KMS-11 (cell line): ENCODE data around the gene KCNT1.

Experiments
- H2AFZ ChIP-seq: fragments of 200-600 bp; sonication (generic); 2 replicates; pipeline ENCODE4 v1.6.1; 2016; ENCODE audit warnings: antibody characterized with exemption, mixed run types, low read depth
- H3K27ac ChIP-seq: fragments of 200-600 bp; sonication (generic); 2 replicates; pipeline ENCODE4 v1.6.1; 2016; ENCODE audit warnings: mild to moderate bottlenecking, mixed run types
- H3K27me3 ChIP-seq: fragments of 200-600 bp; sonication (generic); 2 replicates; pipeline ENCODE4 v1.6.1; 2017; ENCODE audit warnings: mild to moderate bottlenecking, low read depth, mixed run types, moderate library complexity; ENCODE audit not compliant: insufficient read depth
- H3K36me3 ChIP-seq: fragments of 200-600 bp; sonication (generic); 2 replicates; pipeline ENCODE4 v1.6.1; 2017; ENCODE audit warnings: mild to moderate bottlenecking, mixed run types; ENCODE audit not compliant: insufficient read depth
- H3K4me1 ChIP-seq: fragments of 200-600 bp; sonication (generic); 2 replicates; pipeline ENCODE4 v1.6.1; 2016; ENCODE audit warnings: mild to moderate bottlenecking, low read depth, mixed run types; ENCODE audit not compliant: poor library complexity, severe bottlenecking
- H3K4me2 ChIP-seq: fragments of 200-600 bp; sonication (generic); 2 replicates; pipeline ENCODE4 v1.7.0; 2016; ENCODE audit warnings: mild to moderate bottlenecking, mixed run types
- H3K4me3 ChIP-seq: fragments of 200-600 bp; sonication (generic); IDR thresholded peaks from 2 replicates; pipeline ENCODE4 v1.6.1; 2017; ENCODE audit warnings: low read depth, low read length, mixed read lengths; ENCODE audit not compliant: insufficient read depth
- H3K79me2 ChIP-seq: fragments of 200-600 bp; sonication (generic); 2 replicates; pipeline ENCODE4 v1.6.1; 2016; ENCODE audit warnings: low read depth, mixed run types; ENCODE audit not compliant: insufficient read depth
- H3K9ac ChIP-seq: fragments of 200-600 bp; sonication (generic); 2 replicates; pipeline ENCODE4 v1.6.1; 2016; ENCODE audit warnings: mild to moderate bottlenecking, mixed run types
- H4K20me1 ChIP-seq: fragments of 200-600 bp; sonication (generic); 2 replicates; pipeline ENCODE4 v1.6.1; 2016; ENCODE audit warnings: mild to moderate bottlenecking, mixed run types; ENCODE audit not compliant: insufficient read depth
- CTCF ChIP-seq: fragments of 200-600 bp; sonication (generic); conservative IDR thresholded peaks from 2 replicates; pipeline ENCODE4 v1.6.1; 2017; ENCODE audit warnings: low read depth, mild to moderate bottlenecking, antibody characterized with exemption, low read length, moderate library complexity, mixed read lengths

KCNT1 gene

GRCh38 chr9:135780626-135781025, 78.6 kb downstream of the KCNT1 start:
- no peak overlapping the region for H3K9ac ChIP-seq
- H3K27ac ChIP-seq, result no peak overlapping the region
- no peak overlapping the region for H3K4me2 ChIP-seq
- H3K4me3 ChIP-seq, result no peak overlapping the region
- no peak for TF ChIP-seq CTCF
- no peaks in the 10 kb centered on the region for H3K4me1 ChIP-seq
- peaks cover 88% of the 10 kb centered on the region for H3K27me3 ChIP-seq
- H3K79me2 ChIP-seq, result no peaks in the 10 kb centered on the region
- no peaks in the 10 kb centered on the region for H3K36me3 ChIP-seq
- H2AFZ ChIP-seq, result no peak overlapping the region
- H4K20me1 ChIP-seq, result no peaks in the 10 kb centered on the region

GRCh38 chr9:135782946-135783345, 81.0 kb downstream of the KCNT1 start:
- Histone ChIP-seq H3K79me2 (no peaks in the 10 kb centered on the region), H2AFZ (no peak overlapping the region), H3K9ac (no peak overlapping the region), H3K4me3 (no peak overlapping the region), H3K4me2 (no peak overlapping the region), H4K20me1 (no peaks in the 10 kb centered on the region), H3K27me3 (peaks cover 89% of the 10 kb centered on the region), H3K36me3 (no peaks in the 10 kb centered on the region), H3K4me1 (no peaks in the 10 kb centered on the region), H3K27ac (no peak overlapping the region)
- TF ChIP-seq CTCF, result no peak

GRCh38 chr9:135783540-135784245, 81.7 kb downstream of the KCNT1 start:
- H3K4me1 ChIP-seq, result no peaks in the 10 kb centered on the region
- no peak overlapping the region for H3K4me2 ChIP-seq
- H4K20me1 ChIP-seq, result no peaks in the 10 kb centered on the region
- no peak for TF ChIP-seq CTCF
- H3K27ac ChIP-seq, result no peak overlapping the region
- no peaks in the 10 kb centered on the region for H3K79me2 ChIP-seq
- H3K4me3 ChIP-seq, result no peak overlapping the region
- H2AFZ ChIP-seq, result no peak overlapping the region
- H3K36me3 ChIP-seq, result no peaks in the 10 kb centered on the region
- H3K9ac ChIP-seq, result no peak overlapping the region
- H3K27me3 ChIP-seq, result peaks cover 90% of the 10 kb centered on the region

- no peaks in the 10 kb centered on the region for H3K4me1 ChIP-seq
- no peak for TF ChIP-seq CTCF
- no peak overlapping the region for H3K27ac ChIP-seq
- no peaks in the 10 kb centered on the region for H3K79me2 ChIP-seq
- no peaks in the 10 kb centered on the region for H4K20me1 ChIP-seq
- no peaks in the 10 kb centered on the region for H3K36me3 ChIP-seq
- peaks cover 91% of the 10 kb centered on the region for H3K27me3 ChIP-seq
- no peak overlapping the region for H3K4me2 ChIP-seq
- no peak overlapping the region for H3K4me3 ChIP-seq
- no peak overlapping the region for H2AFZ ChIP-seq
- H3K9ac ChIP-seq, result no peak overlapping the region
Measured at GRCh38 chr9:135785013-135785575, 83.1 kb downstream of the KCNT1 start.
